Lower leg skin (tissue), 3 donors: ENCODE results near the gene KDM7A.

ENCODE experiments used
- POLR2A ChIP-seq, 2 donors: fragments of 450-650 bp; IDR thresholded peaks; one replicate each; pipeline ENCODE4 v1.6.1; 2016 to 2017; ENCODE audit warnings: antibody characterized with exemption in 2 of 2, mild to moderate bottlenecking in 1 of 2, moderate library complexity in 1 of 2
- TF ChIP-seq, protein P1 (sequence below), 3 donors: fragments of 450-650 bp; IDR thresholded peaks; one replicate each; pipeline ENCODE4 v1.5.1; 2016; ENCODE audit warnings: antibody characterized with exemption in 3 of 3, mild to moderate bottlenecking in 3 of 3, moderate library complexity in 2 of 3

DNA sequence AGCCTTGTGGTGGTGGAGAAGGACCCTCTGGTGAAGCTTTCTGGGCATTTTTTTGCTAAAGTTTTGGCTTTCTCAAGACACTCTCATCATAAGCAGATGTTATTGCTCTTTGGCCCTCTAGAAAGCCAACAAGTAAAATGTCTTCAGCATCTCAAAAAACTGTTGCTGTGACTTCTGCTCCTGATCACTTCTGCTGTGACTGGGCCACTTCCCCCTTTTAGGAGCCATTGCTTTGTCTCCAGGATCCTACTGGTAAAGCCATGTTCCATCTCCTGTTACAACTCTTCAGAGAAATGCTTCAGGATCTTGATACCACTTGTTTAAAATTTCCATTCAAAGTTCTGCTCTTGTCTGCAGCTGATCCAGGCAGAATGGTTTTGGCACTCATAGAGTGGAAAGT lies 125.0 kb downstream of the KDM7A start:
- TF ChIP-seq, protein P1, sequence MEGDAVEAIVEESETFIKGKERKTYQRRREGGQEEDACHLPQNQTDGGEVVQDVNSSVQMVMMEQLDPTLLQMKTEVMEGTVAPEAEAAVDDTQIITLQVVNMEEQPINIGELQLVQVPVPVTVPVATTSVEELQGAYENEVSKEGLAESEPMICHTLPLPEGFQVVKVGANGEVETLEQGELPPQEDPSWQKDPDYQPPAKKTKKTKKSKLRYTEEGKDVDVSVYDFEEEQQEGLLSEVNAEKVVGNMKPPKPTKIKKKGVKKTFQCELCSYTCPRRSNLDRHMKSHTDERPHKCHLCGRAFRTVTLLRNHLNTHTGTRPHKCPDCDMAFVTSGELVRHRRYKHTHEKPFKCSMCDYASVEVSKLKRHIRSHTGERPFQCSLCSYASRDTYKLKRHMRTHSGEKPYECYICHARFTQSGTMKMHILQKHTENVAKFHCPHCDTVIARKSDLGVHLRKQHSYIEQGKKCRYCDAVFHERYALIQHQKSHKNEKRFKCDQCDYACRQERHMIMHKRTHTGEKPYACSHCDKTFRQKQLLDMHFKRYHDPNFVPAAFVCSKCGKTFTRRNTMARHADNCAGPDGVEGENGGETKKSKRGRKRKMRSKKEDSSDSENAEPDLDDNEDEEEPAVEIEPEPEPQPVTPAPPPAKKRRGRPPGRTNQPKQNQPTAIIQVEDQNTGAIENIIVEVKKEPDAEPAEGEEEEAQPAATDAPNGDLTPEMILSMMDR (IDR thresholded peaks at IDR 0.05): no peak
- TF ChIP-seq POLR2A (IDR thresholded peaks at IDR 0.05): no peak
